Neural cell (in vitro differentiated cells): ENCODE data around the gene CDH4. TPM values are rescaled to one million over a fixed set of nuclear protein-coding genes. Genes with fewer than 3 reads are reported as not detected.

Experiments
- H2AFZ ChIP-seq: fragments of 200-600, 300-800 bp; sonication (generic), shearing (Covaris generic); 2 replicates; pipeline ENCODE4 v1.6.0; 2014; ENCODE audit warnings: low read depth, mild to moderate bottlenecking, antibody characterized with exemption, low read length, moderate library complexity
- H3F3A ChIP-seq: fragments of 200-600 bp; shearing (Covaris generic); 2 replicates; pipeline ENCODE4 v1.6.1; 2016; ENCODE audit warnings: mild to moderate bottlenecking, moderate library complexity, mixed read lengths, antibody characterized with exemption, low read length; ENCODE audit not compliant: insufficient read depth, poor library complexity, severe bottlenecking
- H3K27ac ChIP-seq: fragments of 200-600, 300-800 bp; sonication (generic), shearing (Covaris generic); 2 replicates; pipeline ENCODE4 v1.5.1; 2014; ENCODE audit warnings: mild to moderate bottlenecking, low read length, moderate library complexity
- H3K27me3 ChIP-seq: fragments of 300-800, 200-600 bp; sonication (generic), shearing (Covaris generic); 2 replicates; pipeline ENCODE4 v1.6.0; 2014; ENCODE audit warnings: mild to moderate bottlenecking, low read depth, low read length, moderate library complexity; ENCODE audit not compliant: insufficient read depth
- H3K36me3 ChIP-seq: fragments of 300-800, 200-600 bp; sonication (generic), shearing (Covaris generic); 2 replicates; pipeline ENCODE4 v1.5.1; 2014; ENCODE audit warnings: mild to moderate bottlenecking, antibody characterized with exemption, low read length, moderate library complexity; ENCODE audit not compliant: insufficient read depth
- H3K4me2 ChIP-seq: fragments of 300-800, 200-600 bp; sonication (generic), shearing (Covaris generic); 2 replicates; pipeline ENCODE4 v1.6.0; 2014; ENCODE audit warnings: mild to moderate bottlenecking, low read length
- H3K4me3 ChIP-seq: fragments of 300-800, 200-600 bp; sonication (generic), shearing (Covaris generic); 2 replicates; pipeline ENCODE4 v1.5.1; 2014; ENCODE audit warnings: mild to moderate bottlenecking, low read length, moderate library complexity
- H3K79me2 ChIP-seq: fragments of 200-600 bp; shearing (Covaris generic); replicated peaks from 2 replicates; pipeline ENCODE4 v1.6.0; 2014; ENCODE audit warnings: mild to moderate bottlenecking, low read length, moderate library complexity; ENCODE audit not compliant: insufficient read depth
- H3K9ac ChIP-seq: fragments of 300-800, 200-600 bp; sonication (generic), shearing (Covaris generic); 2 replicates; pipeline ENCODE4 v1.6.1; 2016; ENCODE audit warnings: mild to moderate bottlenecking, low read length, mixed read lengths
- H3K9me2 ChIP-seq: fragments of 200-600 bp; shearing (Covaris generic); 2 replicates; pipeline ENCODE4 v1.6.1; 2016; ENCODE audit warnings: mild to moderate bottlenecking, low read length, mixed read lengths; ENCODE audit not compliant: insufficient read depth
- H3K9me3 ChIP-seq: fragments of 200-600, 300-800 bp; sonication (generic), shearing (Covaris generic); 2 replicates; pipeline ENCODE4 v1.6.1; 2016; ENCODE audit warnings: mild to moderate bottlenecking, mixed run types, low read length, moderate library complexity, mixed read lengths
- H4K20me1 ChIP-seq: fragments of 200-600 bp; shearing (Covaris generic); 2 replicates; pipeline ENCODE4 v1.6.1; 2016; ENCODE audit warnings: mild to moderate bottlenecking, mixed run types; ENCODE audit not compliant: insufficient read depth
- CTCF ChIP-seq: fragments of 450-650 bp; IDR thresholded peaks from 2 replicates; pipeline ENCODE4 v1.5.1; 2014; ENCODE audit warnings: antibody characterized with exemption, mild to moderate bottlenecking, moderate library complexity; ENCODE audit not compliant: poor library complexity, severe bottlenecking
- EP300 ChIP-seq: fragments of 450-650 bp; conservative IDR thresholded peaks from 2 replicates; pipeline ENCODE4 v1.6.1; 2014; ENCODE audit warnings: antibody characterized with exemption, mild to moderate bottlenecking, moderate library complexity; ENCODE audit not compliant: poor library complexity, severe bottlenecking
- EZH2 ChIP-seq: fragments of 200-600, 300-800 bp; shearing (Covaris generic), sonication (generic); IDR thresholded peaks from 2 replicates; pipeline ENCODE4 v1.6.1; 2014; ENCODE audit warnings: antibody characterized with exemption, low read length, borderline replicate concordance, mild to moderate bottlenecking; ENCODE audit not compliant: insufficient read depth, poor library complexity, severe bottlenecking
- MXI1 ChIP-seq: fragments of 450-650 bp; conservative IDR thresholded peaks from 2 replicates; pipeline ENCODE4 v1.6.1; 2014; ENCODE audit warnings: antibody characterized with exemption, mild to moderate bottlenecking; ENCODE audit not compliant: poor library complexity, severe bottlenecking
- POLR2AphosphoS5 ChIP-seq: IDR thresholded peaks from 2 replicates; pipeline ENCODE4 v1.6.1; 2012
- RAD21 ChIP-seq: fragments of 450-650 bp; conservative IDR thresholded peaks from 2 replicates; pipeline ENCODE4 v1.6.1; 2014; ENCODE audit warnings: antibody characterized with exemption, mild to moderate bottlenecking, moderate library complexity
- REST ChIP-seq: IDR thresholded peaks from 2 replicates; pipeline ENCODE4 v1.6.1; 2012; ENCODE audit warnings: borderline replicate concordance
- SMC3 ChIP-seq: fragments of 450-650 bp; conservative IDR thresholded peaks from 2 replicates; pipeline ENCODE4 v1.6.1; 2014; ENCODE audit warnings: antibody characterized with exemption, mild to moderate bottlenecking, moderate library complexity; ENCODE audit not compliant: poor library complexity
- TAF1 ChIP-seq: IDR thresholded peaks from 2 replicates; pipeline ENCODE4 v1.6.1; 2012; ENCODE audit warnings: low read depth
- polyA plus RNA-seq: library from polyadenylated mRNA; depleted of rRNA; stranded (reverse); fragments of >200 nt; gene quantifications from 2 replicates; pipeline ENCODE4 v1.2.3, GENCODE V29; 2014

The CDH4 gene
- polyA plus RNA-seq, 1 donor from 2014 or later = 24.6 TPM

GRCh38 chr20:61690150-61690549 is 438.1 kb downstream of the CDH4 start:
- TF ChIP-seq CTCF (no peak), EP300 (no peak), RAD21 (no peak), SMC3 (no peak), TAF1 (no peak)
- no peak overlapping the region for H3K4me3 ChIP-seq

GRCh38 chr20:61690993-61691838 is 439.2 kb downstream of the CDH4 start:
- TF ChIP-seq MXI1 (no peak), RAD21 (no peak), REST (no peak), POLR2AphosphoS5 (no peak), EZH2 (no peak), SMC3 (no peak), CTCF (no peak), TAF1 (no peak), EP300 (no peak)
- no peaks in the 10 kb centered on the region for H3K79me2 ChIP-seq
- no peaks in the 10 kb centered on the region for H3K27me3 ChIP-seq
- H3K36me3 ChIP-seq = no peaks in the 10 kb centered on the region
- H3K9me3 ChIP-seq = no peaks in the 10 kb centered on the region
- no peaks in the 10 kb centered on the region for H3K9me2 ChIP-seq
- no peaks in the 10 kb centered on the region for H4K20me1 ChIP-seq
- no peak overlapping the region for H3K9ac ChIP-seq
- H3K27ac ChIP-seq = no peak overlapping the region
- no peak overlapping the region for H3K4me2 ChIP-seq
- H2AFZ ChIP-seq = no peak overlapping the region
- H3F3A ChIP-seq = no peaks in the 10 kb centered on the region
- no peak overlapping the region for H3K4me3 ChIP-seq

More at GRCh38 chr20:61690150-61690549, 438.1 kb downstream of the CDH4 start:
- Histone ChIP-seq H2AFZ (no peak overlapping the region), H3K9me3 (no peaks in the 10 kb centered on the region), H3K79me2 (no peaks in the 10 kb centered on the region), H3K36me3 (no peaks in the 10 kb centered on the region), H3F3A (no peaks in the 10 kb centered on the region), H3K27ac (no peak overlapping the region), H3K9me2 (no peaks in the 10 kb centered on the region), H3K4me2 (no peak overlapping the region), H3K9ac (no peak overlapping the region), H4K20me1 (no peaks in the 10 kb centered on the region), H3K27me3 (no peaks in the 10 kb centered on the region)
